K562 (cell line): ENCODE measurements around the gene TRPM2. TPM values are rescaled to one million over a fixed set of nuclear protein-coding genes. Genes with fewer than 3 reads are reported as not detected.

Source experiments
- ATAC-seq: fragments of 200-7000 bp; cut with Tn5 transposase; 3 replicates; pipeline ENCODE4 v1.9.1; 2020; ENCODE audit warnings: moderate library complexity
- BruUV-seq: library from RNA; stranded (reverse); fragments of 400-500 nt; replicated peaks from 2 replicates; lab custom pipeline; 2021; lab: Mats Ljungman, UMichigan
- CTCF ChIA-PET: fragments of 300-600 bp; formaldehyde crosslinking; extraction: SDS; loops from one replicate; lab custom pipeline; 2021; ENCODE audit warnings: low intra/inter-chr PET ratio; lab: Yijun Ruan, JAX
- POLR2A ChIA-PET: fragments of 300-600, 350-650 bp; sonication (Branson Sonifier 250); formaldehyde crosslinking; extraction: SDS; loops from one replicate; lab custom pipeline; 2021; ENCODE audit warnings: antibody characterized with exemption, inconsistent platforms; lab: Yijun Ruan, JAX
- DNase-seq, 4 experiments: peaks; one replicate each; pipeline versions ENCODE4 v3.0.0 to v3.0.0-alpha.2; 2011 to 2018; ENCODE audit warnings: low spot score in 3 of 4, mixed read lengths in 3 of 4; ENCODE audit errors: extremely low read depth in 1 of 4
- FAIRE-seq: peaks from 2 replicates; lab custom pipeline; 2011; peaks lifted over from hg19 to GRCh38; lab: Jason Lieb, UNC
- H2AFZ ChIP-seq: 2 replicates; pipeline ENCODE4 v1.6.0; 2011; ENCODE audit warnings: low read depth, low read length, control low read depth, inconsistent platforms
- H3K27ac ChIP-seq: fragments of 200-600 bp; 3 replicates; pipeline ENCODE4 v1.8.0; 2011; ENCODE audit warnings: low read depth, mild to moderate bottlenecking, control low read depth, inconsistent platforms, low read length, moderate library complexity, mixed read lengths; ENCODE audit errors: extremely low read depth
- H3K27me3 ChIP-seq, 2 experiments: fragments of 300-600 bp in 1 of 2; 2 replicates in 1 of 2; 3 replicates in 1 of 2; pipeline versions ENCODE4 v1.6.0 to v1.8.0; 2011; ENCODE audit warnings: inconsistent platforms in 2 of 2, low read length in 2 of 2, mild to moderate bottlenecking in 1 of 2, mixed read lengths in 1 of 2, moderate library complexity in 1 of 2; ENCODE audit not compliant: control insufficient read depth in 2 of 2, insufficient read depth in 2 of 2
- H3K36me3 ChIP-seq: fragments of 300-600 bp; 3 replicates; pipeline ENCODE4 v1.8.0; 2011; ENCODE audit warnings: mild to moderate bottlenecking, low read length, inconsistent platforms; ENCODE audit not compliant: control insufficient read depth, insufficient read depth
- H3K4me1 ChIP-seq, 2 experiments: fragments of 200-600 bp in 1 of 2; replicated peaks in 1 of 2; 2 replicates in 1 of 2; 3 replicates in 1 of 2; pipeline versions ENCODE4 v1.5.1 to v1.8.0; 2011; ENCODE audit warnings: inconsistent platforms in 2 of 2, low read length in 2 of 2, mild to moderate bottlenecking in 1 of 2, mixed read lengths in 1 of 2, moderate library complexity in 1 of 2; ENCODE audit not compliant: control insufficient read depth in 2 of 2, insufficient read depth in 2 of 2
- H3K4me2 ChIP-seq: 2 replicates; pipeline ENCODE4 v1.6.1; 2011; ENCODE audit warnings: low read length, control low read depth, inconsistent platforms, mixed read lengths; ENCODE audit not compliant: insufficient read depth
- H3K4me3 ChIP-seq: fragments of 200-600 bp; sonication (generic), shearing (Covaris generic); 2 replicates; pipeline ENCODE4 v1.5.1; 2016; ENCODE audit warnings: control low read depth, inconsistent platforms
- H3K79me2 ChIP-seq: fragments of 200-600 bp; 3 replicates; pipeline ENCODE4 v1.8.0; 2011; ENCODE audit warnings: low read length, inconsistent platforms; ENCODE audit not compliant: control insufficient read depth, insufficient read depth
- H3K9ac ChIP-seq, 2 experiments: 2 replicates each; pipeline versions ENCODE4 v1.6.0 to v1.6.1; 2011; ENCODE audit warnings: low read depth in 2 of 2, low read length in 2 of 2, control low read depth in 1 of 2, inconsistent platforms in 1 of 2, mild to moderate bottlenecking in 1 of 2, mixed read lengths in 1 of 2; ENCODE audit not compliant: insufficient read depth in 1 of 2
- H3K9me1 ChIP-seq: one replicate; pipeline ENCODE4 v1.6.0; 2011; ENCODE audit warnings: inconsistent platforms, mild to moderate bottlenecking, low read length, moderate library complexity; ENCODE audit not compliant: control insufficient read depth, insufficient read depth
- H3K9me3 ChIP-seq: replicated peaks from 2 replicates; pipeline ENCODE4 v1.5.1; 2011; ENCODE audit warnings: low read depth, low read length, inconsistent platforms; ENCODE audit not compliant: control insufficient read depth, insufficient read depth
- H4K20me1 ChIP-seq: replicated peaks from 2 replicates; pipeline ENCODE4 v1.6.1; 2011; ENCODE audit warnings: low read length, inconsistent platforms, mixed read lengths; ENCODE audit not compliant: control insufficient read depth, insufficient read depth
- AFF4 ChIP-seq: sonication (generic); formaldehyde crosslinking; IDR thresholded peaks from 2 replicates; pipeline ENCODE4 v1.8.0; 2023; ENCODE audit warnings: mild to moderate bottlenecking, missing genetic modification reagents
- PRPF4 ChIP-seq: fragments of 200-400 bp; formaldehyde crosslinking; IDR thresholded peaks from one replicate; pipeline ENCODE4 v1.6.1; 2017; ENCODE audit warnings: low read length, low read depth, mild to moderate bottlenecking; ENCODE audit not compliant: insufficient read depth, poor library complexity, severe bottlenecking
- SUPT5H ChIP-seq: fragments of 450-650 bp; IDR thresholded peaks from 2 replicates; pipeline ENCODE4 v1.6.1; 2016
- XRCC3 ChIP-seq: fragments of 450-650 bp; IDR thresholded peaks from 2 replicates; pipeline ENCODE4 v1.6.1; 2017; ENCODE audit warnings: mild to moderate bottlenecking, moderate library complexity
- XRCC5 ChIP-seq: fragments of 200-400 bp; formaldehyde crosslinking; IDR thresholded peaks from 2 replicates; pipeline ENCODE4 v1.6.1; 2017; ENCODE audit warnings: low read depth, mild to moderate bottlenecking, low read length
- ZNF584 ChIP-seq: fragments of 200-800 bp; sonication (Bioruptor generic); IDR thresholded peaks from 2 replicates; pipeline ENCODE4 v1.6.1; 2016; ENCODE audit warnings: low read depth, mild to moderate bottlenecking, missing genetic modification characterization, missing compliant biosample characterization
- WGBS: fragments of 100-300 bp; shearing (Covaris generic); methylation state at CpG from one replicate; pipeline ENCODE4 v1.1.6; 2016; ENCODE audit warnings: low coverage, mixed read lengths; ENCODE audit not compliant: insufficient coverage; ENCODE audit errors: missing lambda C conversion rate; 5-methylcytosine and 5-hydroxymethylcytosine counted together
- in situ Hi-C: fragments of 300-500 bp; cut with MboI; formaldehyde crosslinking; loops from 4 replicates; pipeline ENCODE4 v1.15.0; 2018; ENCODE audit warnings: inconsistent platforms, mixed read lengths
- intact Hi-C: fragments of 100-400 bp; cut with micrococcal nuclease; formaldehyde crosslinking; loops from 2 replicates; pipeline ENCODE4 v1.14.2; 2022
- polyA plus RNA-seq, 8 experiments: library from polyadenylated mRNA; depleted of rRNA in 4 of 8; stranded (reverse) in 5 of 8; unstranded in 3 of 8; fragments of >200 nt; fragmentation: Nextera tagmentation in 2 of 8; fragmentation: Illumina TruSeq in 1 of 8; extraction: Ambion mirVana in 2 of 8; extraction: Trizol in 1 of 8; gene quantifications; 2 replicates each; pipeline versions ENCODE4 v1.2.1 to v1.2.3, GENCODE V29; 2011 to 2014; ENCODE audit warnings: inconsistent platforms in 1 of 8, missing spikeins in 1 of 8
- total RNA-seq, 7 experiments: library from RNA; depleted of rRNA in 6 of 7; stranded (reverse); fragments of >200 nt in 6 of 7; fragmentation: Illumina TruSeq in 2 of 7; extraction: Trizol in 2 of 7; gene quantifications; 2 replicates each; pipeline versions ENCODE4 v1.2.1 to v1.2.3, GENCODE V29; 2011 to 2021; ENCODE audit warnings: low replicate concordance in 1 of 7
- TF ChIP-seq, protein P1 (sequence below): fragments of 250-450 bp; sonication (Bioruptor Pico); IDR thresholded peaks from 2 replicates; pipeline ENCODE4 v1.4.0; 2020; ENCODE audit warnings: mild to moderate bottlenecking, moderate library complexity
- TF ChIP-seq, protein P2 (sequence below): fragments of 450-650 bp; IDR thresholded peaks from 2 replicates; pipeline ENCODE4 v1.6.1; 2016; ENCODE audit warnings: low read depth, mild to moderate bottlenecking, moderate library complexity

Gene TRPM2
- total and polyA plus RNA-seq, 9 of the 15 experiments (the other 6 are each of a cell fraction or from before 2014, with no cell fraction given), result 0.33 to 2.1 (median 0.98) TPM; not detected in 2

DNA sequence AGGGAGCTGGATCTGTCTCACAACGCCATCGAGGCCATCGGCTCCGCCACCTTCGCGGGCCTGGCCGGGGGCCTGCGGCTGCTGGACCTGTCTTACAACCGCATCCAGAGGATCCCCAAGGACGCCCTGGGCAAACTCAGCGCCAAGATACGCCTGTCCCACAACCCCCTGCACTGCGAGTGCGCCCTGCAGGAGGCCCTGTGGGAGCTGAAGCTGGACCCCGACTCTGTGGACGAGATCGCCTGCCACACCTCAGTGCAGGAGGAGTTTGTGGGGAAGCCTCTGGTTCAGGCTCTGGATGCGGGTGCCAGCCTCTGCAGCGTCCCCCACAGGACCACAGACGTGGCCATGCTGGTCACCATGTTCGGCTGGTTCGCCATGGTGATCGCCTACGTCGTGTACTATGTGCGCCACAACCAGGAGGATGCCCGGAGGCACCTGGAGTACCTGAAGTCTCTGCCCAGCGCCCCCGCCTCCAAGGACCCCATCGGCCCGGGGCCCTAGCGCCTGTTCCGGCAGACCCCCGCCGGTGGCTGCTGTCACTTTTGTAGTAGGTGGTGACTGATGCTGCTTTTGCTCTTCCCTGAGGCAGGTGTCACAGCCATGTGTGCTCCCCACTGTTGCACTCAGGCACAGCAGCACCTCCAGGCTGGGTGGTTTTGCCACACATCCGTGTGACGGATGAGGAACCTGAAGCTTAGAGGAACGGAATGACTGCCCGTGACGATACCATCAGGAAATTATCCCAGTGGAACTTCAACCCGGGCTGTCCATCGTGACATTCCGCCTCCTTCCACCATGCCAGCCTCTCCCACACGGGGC, 103.7 kb downstream of the TRPM2 start (continued):
- TF ChIP-seq, protein P1, sequence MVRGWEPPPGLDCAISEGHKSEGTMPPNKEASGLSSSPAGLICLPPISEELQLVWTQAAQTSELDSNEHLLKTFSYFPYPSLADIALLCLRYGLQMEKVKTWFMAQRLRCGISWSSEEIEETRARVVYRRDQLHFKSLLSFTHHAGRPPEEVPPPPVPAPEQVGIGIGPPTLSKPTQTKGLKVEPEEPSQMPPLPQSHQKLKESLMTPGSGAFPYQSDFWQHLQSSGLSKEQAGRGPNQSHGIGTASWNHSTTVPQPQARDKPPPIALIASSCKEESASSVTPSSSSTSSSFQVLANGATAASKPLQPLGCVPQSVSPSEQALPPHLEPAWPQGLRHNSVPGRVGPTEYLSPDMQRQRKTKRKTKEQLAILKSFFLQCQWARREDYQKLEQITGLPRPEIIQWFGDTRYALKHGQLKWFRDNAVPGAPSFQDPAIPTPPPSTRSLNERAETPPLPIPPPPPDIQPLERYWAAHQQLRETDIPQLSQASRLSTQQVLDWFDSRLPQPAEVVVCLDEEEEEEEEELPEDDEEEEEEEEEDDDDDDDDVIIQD (CRISPR knock-in tag), result no peak

DNA sequence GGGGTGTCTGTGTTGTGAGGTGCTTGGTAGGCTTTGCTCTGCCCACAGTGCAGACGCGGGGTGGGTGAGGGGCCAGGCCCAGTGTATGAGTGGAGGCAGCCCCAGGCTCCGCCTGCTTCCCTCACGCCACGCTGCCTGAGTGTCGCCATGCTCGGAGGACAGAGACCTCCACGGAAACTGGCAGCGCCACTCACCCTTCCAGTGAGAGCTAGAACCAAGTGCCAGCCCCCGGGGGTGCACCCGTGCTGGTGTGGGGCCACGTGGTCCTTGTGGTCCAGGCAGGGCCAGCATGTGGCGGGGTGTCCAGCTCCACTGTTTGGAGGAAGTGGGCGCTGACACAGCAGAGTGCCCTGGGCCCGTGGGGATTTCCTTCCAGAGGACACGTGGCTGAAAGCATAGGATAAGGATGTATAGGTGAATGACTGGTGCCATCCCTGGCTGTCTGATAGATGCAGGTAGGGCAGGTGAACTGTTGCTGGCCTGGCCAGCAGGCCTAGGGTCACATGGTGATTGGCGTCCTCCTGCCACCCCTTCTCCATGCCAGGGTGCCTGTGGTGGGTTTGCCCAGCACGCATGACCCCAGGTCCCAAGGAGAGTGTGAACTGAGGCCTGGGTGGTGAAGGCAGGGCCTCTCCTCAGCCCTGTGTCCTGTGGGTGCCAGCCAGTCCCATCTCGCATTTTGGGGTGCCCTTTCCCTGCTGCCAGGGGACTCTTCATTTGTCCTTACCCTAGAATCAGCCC, 105.7 kb downstream of the TRPM2 start:
- FAIRE-seq (no peak), DNase-seq (no peak), ATAC-seq (no peak)
- WGBS, result 2% methylated on average over 19 of the region's 19 CpGs
- Histone ChIP-seq H3K4me2 (no peak overlapping the region), H3K79me2 (no peaks in the 10 kb centered on the region), H3K9ac (no peak overlapping the region), H4K20me1 (peaks cover 7% of the 10 kb centered on the region; the same call in 1 of the 2 replicates), H3K36me3 (no peaks in the 10 kb centered on the region), H2AFZ (no peak overlapping the region), H3K9me3 (no peaks in the 10 kb centered on the region), H3K4me1 (peaks cover 0 to 40% of the 10 kb centered on the region in 2 experiments; a peak in 1 of 5 replicates), H3K4me3 (no peak overlapping the region), H3K9me1 (no peaks in the 10 kb centered on the region), H3K27me3 (peaks cover 31 to 76% of the 10 kb centered on the region in 2 experiments), H3K27ac (no peak overlapping the region)
- CTCF ChIA-PET, result no interaction called here
- TF ChIP-seq, protein P2, sequence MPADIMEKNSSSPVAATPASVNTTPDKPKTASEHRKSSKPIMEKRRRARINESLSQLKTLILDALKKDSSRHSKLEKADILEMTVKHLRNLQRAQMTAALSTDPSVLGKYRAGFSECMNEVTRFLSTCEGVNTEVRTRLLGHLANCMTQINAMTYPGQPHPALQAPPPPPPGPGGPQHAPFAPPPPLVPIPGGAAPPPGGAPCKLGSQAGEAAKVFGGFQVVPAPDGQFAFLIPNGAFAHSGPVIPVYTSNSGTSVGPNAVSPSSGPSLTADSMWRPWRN, result no peak
- TF ChIP-seq SUPT5H (no peak), XRCC5 (no peak), AFF4 (CRISPR knock-in tag) (no peak), XRCC3 (no peak), ZNF584 (no peak), PRPF4 (no peak)
- POLR2A ChIA-PET, result interaction anchor here (0.5 kb wide), 1 partner anchor 335 kb away, joined by 3 read pairs; no protein-coding TSS in a partner anchor
- intact Hi-C loops (no loop called here), in situ Hi-C loops (no loop called here)
- BruUV-seq, result no TSS peak
